Airway epithelial cell (primary cell): ENCODE data around the gene NLGN1. TPM values are rescaled to one million over a fixed set of nuclear protein-coding genes. Genes with fewer than 3 reads are reported as not detected.

Source experiments
- total RNA-seq: library from RNA; depleted of rRNA; stranded (reverse); fragments of >200 nt; gene quantifications from 2 replicates; pipeline ENCODE4 v1.2.3, GENCODE V29; 2015

Gene NLGN1
- 0.05 and 0.14 TPM in 2 replicates for total RNA-seq

DNA sequence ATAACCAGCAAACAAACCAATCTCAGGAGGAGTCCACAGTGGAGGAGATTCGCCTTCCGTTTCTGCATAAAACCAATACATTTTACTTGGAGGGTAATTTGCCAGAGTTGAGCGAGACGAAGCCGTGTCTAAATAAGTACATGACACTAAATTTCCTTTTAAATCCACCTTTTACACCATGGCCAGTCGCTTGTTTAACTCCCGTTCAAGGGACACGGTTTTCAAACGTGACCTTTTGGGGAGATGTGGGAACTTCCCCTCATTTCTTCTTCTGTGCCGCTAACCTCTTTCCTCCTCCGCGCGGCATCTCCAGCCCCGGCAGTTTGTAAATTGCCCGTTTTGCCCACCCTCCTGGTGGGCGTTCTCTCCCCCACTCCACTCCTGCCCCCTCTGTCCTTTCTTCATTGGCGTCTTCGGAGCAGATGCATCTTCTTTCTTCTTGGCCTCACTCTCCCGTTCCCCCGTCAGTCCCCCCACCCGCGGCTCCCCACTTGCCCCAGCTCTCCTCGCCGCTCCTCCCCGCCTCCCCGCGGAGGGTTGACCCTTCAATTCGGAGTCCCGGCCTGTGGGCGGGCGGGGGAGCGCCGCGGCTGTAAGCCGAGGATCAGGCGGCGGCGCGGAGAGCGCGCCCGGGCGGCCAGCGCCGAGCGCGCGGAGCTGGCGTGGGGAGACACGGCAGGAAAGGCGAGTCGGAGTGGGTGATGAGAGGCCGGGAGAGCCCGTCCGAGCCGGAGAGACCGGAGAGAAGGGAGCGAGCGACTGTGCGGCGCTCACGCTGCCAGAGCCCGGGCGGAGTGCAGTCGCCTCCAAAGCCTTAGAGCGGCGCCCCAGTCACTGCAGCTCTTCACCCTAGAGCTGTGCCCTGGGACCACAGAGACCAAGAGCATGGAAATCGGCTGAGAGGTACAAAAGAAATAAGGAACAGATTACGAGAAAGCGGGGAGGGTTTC is at the start of gene NLGN1:
TSS of gene NLGN1 (plus strand) at position 584 of the 950 bp plus-strand sequence.

